NCI-H187 treated with DMSO at 0.1 percent for 48 hours (cell line): ENCODE data around the gene CHST15.

Experiments
- DNase-seq: peaks from one replicate; lab custom pipeline; 2025; lab: John Stamatoyannopoulos, UW

CHST15 gene

GRCh38 chr10:123998197-123999141 is 94.9 kb downstream of the CHST15 start:
- no peak for DNase-seq

- no peak for DNase-seq
These were observed 95.8 kb downstream of the CHST15 start for GRCh38 chr10:123997486-123998196.

GRCh38 chr10:123997013-123997412 is 96.4 kb downstream of the CHST15 start:
- DNase-seq, result no peak

- no peak for DNase-seq
These were observed 97.1 kb downstream of the CHST15 start for GRCh38 chr10:123996302-123996701.

GRCh38 chr10:123995461-123996131 is 97.8 kb downstream of the CHST15 start:
- DNase-seq, result no peak

- DNase-seq, result no peak
These were observed 98.3 kb downstream of the CHST15 start for GRCh38 chr10:123995082-123995460.

GRCh38 chr10:123994417-123995081 is 98.8 kb downstream of the CHST15 start:
- no peak for DNase-seq

GRCh38 chr10:123993534-123994416 is 99.6 kb downstream of the CHST15 start:
- DNase-seq, result no peak

- no peak for DNase-seq
These were observed 101.5 kb downstream of the CHST15 start for GRCh38 chr10:123991611-123992570.

GRCh38 chr10:123990889-123991288 is 102.5 kb downstream of the CHST15 start:
- no peak for DNase-seq

- no peak for DNase-seq
These were observed 104.7 kb downstream of the CHST15 start for GRCh38 chr10:123988694-123989093.

- no peak for DNase-seq
These were observed 106.7 kb downstream of the CHST15 start for GRCh38 chr10:123986736-123987135.

GRCh38 chr10:123974406-123974805 is 119.0 kb downstream of the CHST15 start:
- DNase-seq, result no peak

GRCh38 chr10:123972481-123973401 is 120.7 kb downstream of the CHST15 start:
- DNase-seq, result no peak

- no peak for DNase-seq
These were observed 122.5 kb downstream of the CHST15 start for GRCh38 chr10:123970927-123971286.

- no peak for DNase-seq
These were observed 123.0 kb downstream of the CHST15 start for GRCh38 chr10:123970207-123970926.

- DNase-seq, result no peak
These were observed 125.7 kb downstream of the CHST15 start for GRCh38 chr10:123967626-123968243.

GRCh38 chr10:123966896-123967231 is 126.5 kb downstream of the CHST15 start:
- DNase-seq, result no peak
